NT2/D1 (cell line): ENCODE results near the gene ANKRD40CL.

ENCODE experiments used
- SUZ12 ChIP-seq: IDR thresholded peaks from 2 replicates; pipeline ENCODE4 v1.6.1; 2011; ENCODE audit not compliant: insufficient read length, insufficient read depth; ENCODE audit errors: extremely low read depth
- YY1 ChIP-seq: IDR thresholded peaks from 2 replicates; pipeline ENCODE4 v1.6.1; 2011; ENCODE audit not compliant: insufficient read length, insufficient read depth

- TF ChIP-seq YY1 = no peak
- TF ChIP-seq SUZ12 = no peak
Measured at GRCh38 chr17:50728881-50729765, 38.2 kb downstream of the ANKRD40CL start.
